HepG2 (cell line): ENCODE data around the gene DIPK1C. TPM values are rescaled to one million over a fixed set of nuclear protein-coding genes. Genes with fewer than 3 reads are reported as not detected.

Experiments
- ATAC-seq: fragments of 200-7000 bp; cut with Tn5 transposase; 3 replicates; pipeline ENCODE4 v1.9.1; 2020; ENCODE audit warnings: mild to moderate bottlenecking, moderate library complexity
- BruUV-seq: library from RNA; stranded (reverse); fragments of 400-500 nt; replicated peaks from 2 replicates; lab custom pipeline; 2021; lab: Mats Ljungman, UMichigan
- CTCF ChIA-PET: fragments of 300-600 bp; formaldehyde crosslinking; extraction: SDS; loops from one replicate; lab custom pipeline; 2021; ENCODE audit warnings: low total read pairs, inconsistent platforms, low intra/inter-chr PET ratio; lab: Yijun Ruan, JAX
- POLR2A ChIA-PET: fragments of 350-600 bp; sonication (Branson Sonifier 250); formaldehyde crosslinking; loops from one replicate; lab custom pipeline; 2020; ENCODE audit warnings: antibody characterized with exemption, inconsistent platforms; lab: Yijun Ruan, JAX
- DNase-seq: peaks from one replicate; pipeline ENCODE4 v3.0.0-alpha.2; 2015; ENCODE audit warnings: low spot score
- FAIRE-seq: peaks from 3 replicates; lab custom pipeline; 2011; peaks lifted over from hg19 to GRCh38; lab: Jason Lieb, UNC
- H2AFZ ChIP-seq: one replicate; pipeline ENCODE4 v1.6.1; 2011; ENCODE audit warnings: low read length, inconsistent platforms
- H3K27ac ChIP-seq: fragments of 300-600 bp; 3 replicates; pipeline ENCODE4 v1.8.0; 2011; ENCODE audit warnings: mixed run types, mild to moderate bottlenecking, mixed read lengths, low read length, inconsistent platforms; ENCODE audit not compliant: insufficient read depth; ENCODE audit errors: extremely low read length
- H3K27me3 ChIP-seq, 2 experiments: fragments of 200-600 bp in 1 of 2; 2 replicates in 1 of 2; 3 replicates in 1 of 2; pipeline versions ENCODE4 v1.6.0 to v1.8.0; 2011; ENCODE audit warnings: low read length in 2 of 2, mild to moderate bottlenecking in 2 of 2, moderate library complexity in 2 of 2, inconsistent platforms in 1 of 2; ENCODE audit not compliant: insufficient read depth in 2 of 2, control insufficient read depth in 1 of 2
- H3K36me3 ChIP-seq, 2 experiments: fragments of 200-600 bp in 1 of 2; replicated peaks in 1 of 2; 2 replicates in 1 of 2; 3 replicates in 1 of 2; pipeline versions ENCODE4 v1.5.1 to v1.8.0; 2011; ENCODE audit warnings: low read length in 2 of 2, inconsistent platforms in 1 of 2; ENCODE audit not compliant: insufficient read depth in 2 of 2, control insufficient read depth in 1 of 2
- H3K4me1 ChIP-seq: 2 replicates; pipeline ENCODE4 v1.5.1; 2012; ENCODE audit warnings: low read length, inconsistent platforms; ENCODE audit not compliant: insufficient read depth
- H3K4me2 ChIP-seq: 2 replicates; pipeline ENCODE4 v1.6.0; 2011; ENCODE audit warnings: low read depth, low read length, inconsistent platforms
- H3K4me3 ChIP-seq, 3 experiments: fragments of 200-600 bp in 1 of 3; sonication (generic), shearing (Covaris generic) in 1 of 3; replicated peaks in 1 of 3; 2 replicates each; pipeline ENCODE4 v1.5.1; 2011 to 2016; ENCODE audit warnings: low read length in 3 of 3, inconsistent platforms in 2 of 3, low read depth in 2 of 3, mild to moderate bottlenecking in 2 of 3, control low read depth in 1 of 3, mixed read lengths in 1 of 3; ENCODE audit not compliant: insufficient read depth in 1 of 3
- H3K79me2 ChIP-seq: one replicate; pipeline ENCODE4 v1.6.1; 2011; ENCODE audit warnings: low read length, inconsistent platforms; ENCODE audit not compliant: insufficient read depth
- H3K9ac ChIP-seq: 2 replicates; pipeline ENCODE4 v1.6.0; 2011; ENCODE audit warnings: mild to moderate bottlenecking, low read depth, low read length, inconsistent platforms; ENCODE audit not compliant: insufficient read depth
- H3K9me3 ChIP-seq: 2 replicates; pipeline ENCODE4 v1.5.1; 2012; ENCODE audit warnings: mild to moderate bottlenecking, low read length
- H4K20me1 ChIP-seq: 2 replicates; pipeline ENCODE4 v1.6.0; 2011; ENCODE audit warnings: inconsistent platforms, mild to moderate bottlenecking, low read length, moderate library complexity; ENCODE audit not compliant: insufficient read depth
- HNF1A ChIP-seq, 2 experiments: sonication (generic) in 1 of 2; formaldehyde crosslinking in 1 of 2; IDR thresholded peaks; 2 replicates each; pipeline versions ENCODE4 v1.4.0 to v1.6.1; 2016 to 2020; ENCODE audit warnings: borderline replicate concordance in 1 of 2, low read depth in 1 of 2, mild to moderate bottlenecking in 1 of 2, missing genetic modification reagents in 1 of 2
- HNRNPK ChIP-seq: fragments of 200-400 bp; formaldehyde crosslinking; IDR thresholded peaks from 2 replicates; pipeline ENCODE4 v1.6.1; 2018; ENCODE audit warnings: low read length, low read depth, moderate library complexity, mild to moderate bottlenecking; ENCODE audit not compliant: poor library complexity, severe bottlenecking
- IKZF5 ChIP-seq: IDR thresholded peaks from 2 replicates; pipeline ENCODE4 v1.6.1; 2018; ENCODE audit warnings: missing genetic modification reagents, mild to moderate bottlenecking, missing compliant biosample characterization
- MIER2 ChIP-seq: IDR thresholded peaks from 2 replicates; pipeline ENCODE4 v1.6.1; 2016; ENCODE audit warnings: missing biosample characterization, missing genetic modification reagents
- MXD1 ChIP-seq: sonication (generic); formaldehyde crosslinking; IDR thresholded peaks from 2 replicates; pipeline ENCODE4 v1.4.0; 2020; ENCODE audit warnings: mild to moderate bottlenecking, missing genetic modification reagents
- NR2F2 ChIP-seq: IDR thresholded peaks from 2 replicates; pipeline ENCODE4 v1.6.1; 2012; ENCODE audit warnings: low read depth, inconsistent platforms, borderline replicate concordance
- RBM22 ChIP-seq: fragments of 200-400 bp; formaldehyde crosslinking; optimal IDR thresholded peaks from 2 replicates; pipeline ENCODE3; 2017; ENCODE audit warnings: mild to moderate bottlenecking, low read length, moderate library complexity
- SP2 ChIP-seq: sonication (generic); formaldehyde crosslinking; IDR thresholded peaks from 2 replicates; pipeline ENCODE4 v1.5.1; 2020; ENCODE audit warnings: mild to moderate bottlenecking, missing genetic modification reagents
- SRY ChIP-seq: sonication (generic); formaldehyde crosslinking; IDR thresholded peaks from 2 replicates; pipeline ENCODE4 v1.8.0; 2022; ENCODE audit warnings: mild to moderate bottlenecking, missing genetic modification reagents
- YEATS4 ChIP-seq: sonication (generic); formaldehyde crosslinking; IDR thresholded peaks from 2 replicates; pipeline ENCODE4 v1.4.0; 2020; ENCODE audit warnings: missing genetic modification reagents, borderline replicate concordance
- ZFP36L1 ChIP-seq: sonication (generic); formaldehyde crosslinking; IDR thresholded peaks from 2 replicates; pipeline ENCODE4 v1.8.0; 2022; ENCODE audit warnings: mild to moderate bottlenecking, missing genetic modification reagents, moderate library complexity
- ZNF205 ChIP-seq: IDR thresholded peaks from 2 replicates; pipeline ENCODE4 v1.6.1; 2018; ENCODE audit warnings: missing biosample characterization, missing genetic modification reagents
- ZNF30 ChIP-seq: sonication (generic); formaldehyde crosslinking; IDR thresholded peaks from 2 replicates; pipeline ENCODE4 v1.5.0; 2020; ENCODE audit warnings: mild to moderate bottlenecking, missing genetic modification reagents
- ZNF784 ChIP-seq: sonication (generic); formaldehyde crosslinking; IDR thresholded peaks from 2 replicates; pipeline ENCODE4 v1.5.1; 2020; ENCODE audit warnings: missing genetic modification reagents, mild to moderate bottlenecking, borderline replicate concordance
- ZSCAN20 ChIP-seq: sonication (generic); formaldehyde crosslinking; IDR thresholded peaks from 2 replicates; pipeline ENCODE4 v1.4.0; 2020; ENCODE audit warnings: missing genetic modification reagents, mild to moderate bottlenecking, borderline replicate concordance
- WGBS: methylation state at CpG from one replicate; pipeline ENCODE4 v1.1.6; 2017; ENCODE audit warnings: low lambda C conversion rate; 5-methylcytosine and 5-hydroxymethylcytosine counted together
- in situ Hi-C: cut with HindIII; loops from 2 replicates; pipeline ENCODE4 v1.10.0; 2017; ENCODE audit warnings: low pct_unique_long_range_greater_than_20kb; ENCODE audit not compliant: extremely low pct_ligation_motif_present
- intact Hi-C: fragments of 100-400 bp; cut with micrococcal nuclease; formaldehyde crosslinking; loops from one replicate; pipeline ENCODE4 v1.10.0; 2022; ENCODE audit not compliant: unreplicated experiment
- polyA plus RNA-seq, 8 experiments: library from polyadenylated mRNA; depleted of rRNA in 3 of 8; stranded (reverse) in 7 of 8; unstranded in 1 of 8; fragments of >200 nt; fragmentation: Illumina TruSeq in 4 of 8; extraction: Trizol in 4 of 8; gene quantifications; 2 replicates each; pipeline versions ENCODE4 v1.2.1 to v1.2.3, GENCODE V29; 2011 to 2016; ENCODE audit warnings: low read depth in 4 of 8, missing spikeins in 1 of 8, mixed read lengths in 1 of 8; ENCODE audit not compliant: insufficient read depth in 1 of 8
- total RNA-seq, 5 experiments: library from RNA; depleted of rRNA; stranded (reverse); fragments of >200 nt; fragmentation: Illumina TruSeq; extraction: Trizol; gene quantifications; 2 replicates each; pipeline ENCODE4 v1.2.3, GENCODE V29; 2016; ENCODE audit warnings: low read depth in 1 of 5

The DIPK1C gene
- total and polyA plus RNA-seq, 2 of the 13 experiments (the other 11 are each of a cell fraction or from before 2014, with no cell fraction given): 1.8 TPM; not detected in 1

GRCh38 chr18:74473976-74474640, 17.0 kb upstream of the DIPK1C start:
- intact Hi-C loops: no loop called here
- H3K79me2 ChIP-seq: no peaks in the 10 kb centered on the region
- no peak overlapping the region for H3K4me3 ChIP-seq
- H3K4me1 ChIP-seq: peaks cover 31% of the 10 kb centered on the region
- no TSS peak for BruUV-seq
- H3K9me3 ChIP-seq: no peaks in the 10 kb centered on the region
- DNase-seq: no peak
- no peaks in the 10 kb centered on the region for H4K20me1 ChIP-seq
- WGBS: 69% methylated on average over 3 of the region's 3 CpGs
- no peak for TF ChIP-seq MIER2 (CRISPR knock-in tag)
- TF ChIP-seq HNF1A (IDR thresholded peaks at IDR 0.05; ENCODE audit: low read depth): no peak
- no peak for TF ChIP-seq HNF1A (CRISPR knock-in tag; IDR thresholded peaks at IDR 0.05; ENCODE audit: borderline replicate concordance)
- no peak for TF ChIP-seq HNRNPK
- TF ChIP-seq IKZF5 (CRISPR knock-in tag): no peak
- TF ChIP-seq SP2 (CRISPR knock-in tag): no peak
- TF ChIP-seq SRY (CRISPR knock-in tag): no peak
- no peak for TF ChIP-seq ZSCAN20 (CRISPR knock-in tag)
- no peak for TF ChIP-seq RBM22
- TF ChIP-seq YEATS4: no peak
- no peak for TF ChIP-seq ZFP36L1 (CRISPR knock-in tag)
- no peak for TF ChIP-seq ZNF30 (CRISPR knock-in tag)
- TF ChIP-seq ZNF205 (CRISPR knock-in tag): no peak
- TF ChIP-seq NR2F2: no peak
- no peak for TF ChIP-seq MXD1
- no peak for TF ChIP-seq ZNF784 (CRISPR knock-in tag)
- no peak overlapping the region for H3K9ac ChIP-seq
- no peak for FAIRE-seq
- H2AFZ ChIP-seq: no peak overlapping the region
- CTCF ChIA-PET: no interaction called here
- H3K27ac ChIP-seq: no peak overlapping the region
- POLR2A ChIA-PET: no interaction called here
- H3K36me3 ChIP-seq: no peaks in the 10 kb centered on the region
- ATAC-seq: no peak
- H3K4me2 ChIP-seq: no peak overlapping the region
- no peaks in the 10 kb centered on the region for H3K27me3 ChIP-seq
- in situ Hi-C loops: no loop called here
